HCT116 (cell line): ENCODE results near the gene DENND4B. TPM values are rescaled to one million over a fixed set of nuclear protein-coding genes. Genes with fewer than 3 reads are reported as not detected.
A peak's percentile ranks its signal among the peaks of the same experiment; 100 is the strongest.

Experiments
- ATAC-seq: fragments of 200-7000 bp; cut with Tn5 transposase; 2 replicates; pipeline ENCODE4 v1.9.1; 2020; ENCODE audit warnings: mild to moderate bottlenecking, moderate library complexity
- BruUV-seq: library from RNA; stranded (reverse); fragments of 400-500 nt; replicated peaks from 2 replicates; lab custom pipeline; 2021; lab: Mats Ljungman, UMichigan
- CTCF ChIA-PET: fragments of 300-600 bp; sonication (Branson Sonifier 250); formaldehyde crosslinking; loops from one replicate; lab custom pipeline; 2021; ENCODE audit warnings: antibody characterized with exemption; lab: Charles Lee
- POLR2A ChIA-PET: fragments of 300-600, 350-600 bp; sonication (Branson Sonifier 250); formaldehyde crosslinking; loops from one replicate; lab custom pipeline; 2021; ENCODE audit warnings: antibody characterized with exemption; lab: Charles Lee
- RAD21 ChIA-PET, 2 experiments: fragments of 300-600 bp; sonication (Branson Sonifier 250); formaldehyde crosslinking; loops; one replicate each; lab custom pipeline; 2023; ENCODE audit warnings: low total read pairs in 2 of 2; ENCODE audit not compliant: uncharacterized antibody in 2 of 2, unreplicated experiment in 2 of 2, low non-redundant PET in 1 of 2; lab: Charles Lee
- DNase-seq: peaks from one replicate; pipeline ENCODE4 v3.0.0-alpha.2; 2010; ENCODE audit warnings: low read depth, low spot score
- H2AFZ ChIP-seq: fragments of 200-600 bp; shearing (Covaris generic), sonication (generic); 2 replicates; pipeline ENCODE4 v1.6.1; 2017; ENCODE audit warnings: low read depth, mixed run types, mixed read lengths, antibody characterized with exemption, low read length; ENCODE audit not compliant: poor library complexity, severe bottlenecking
- H3K27ac ChIP-seq: 2 replicates; pipeline ENCODE4 v1.5.1; 2012; ENCODE audit warnings: low read depth, low read length
- H3K27me3 ChIP-seq: fragments of 200-600 bp; sonication (generic); 2 replicates; pipeline ENCODE4 v1.6.1; 2016; ENCODE audit warnings: mixed run types, low read length, mixed read lengths; ENCODE audit not compliant: insufficient read depth
- H3K36me3 ChIP-seq, 2 experiments: fragments of 200-500 bp in 1 of 2; fragments of 200-600 bp in 1 of 2; sonication (Bioruptor generic) in 1 of 2; sonication (generic) in 1 of 2; 2 replicates each; pipeline versions ENCODE4 v1.5.1 to v1.6.1; 2014 to 2016; ENCODE audit warnings: low read length in 2 of 2, inconsistent platforms in 1 of 2, mixed read lengths in 1 of 2, mixed run types in 1 of 2; ENCODE audit not compliant: insufficient read depth in 2 of 2, control insufficient read depth in 1 of 2
- H3K4me1 ChIP-seq, 2 experiments: fragments of 200-600 bp in 1 of 2; sonication (generic) in 1 of 2; 2 replicates each; pipeline versions ENCODE4 v1.5.1 to v1.6.1; 2012 to 2017; ENCODE audit warnings: low read length in 2 of 2, inconsistent platforms in 1 of 2, mild to moderate bottlenecking in 1 of 2, mixed read lengths in 1 of 2, mixed run types in 1 of 2, moderate library complexity in 1 of 2; ENCODE audit not compliant: insufficient read depth in 2 of 2, control insufficient read depth in 1 of 2
- H3K4me2 ChIP-seq: fragments of 200-600 bp; sonication (generic); 2 replicates; pipeline ENCODE4 v1.6.1; 2017; ENCODE audit warnings: mixed run types, low read length, mixed read lengths
- H3K4me3 ChIP-seq, 2 experiments: fragments of 200-600 bp in 1 of 2; sonication (generic) in 1 of 2; replicated peaks in 1 of 2; 2 replicates each; pipeline ENCODE4 v1.5.1; 2011 to 2016; ENCODE audit warnings: low read length in 2 of 2, control low read depth in 1 of 2, low read depth in 1 of 2, mild to moderate bottlenecking in 1 of 2, mixed read lengths in 1 of 2, mixed run types in 1 of 2
- H3K79me2 ChIP-seq: fragments of 200-600 bp; sonication (generic); 2 replicates; pipeline ENCODE4 v1.6.1; 2017; ENCODE audit warnings: mild to moderate bottlenecking, mixed run types, low read length, moderate library complexity, mixed read lengths; ENCODE audit not compliant: insufficient read depth
- H3K9ac ChIP-seq: fragments of 200-600 bp; sonication (generic); 2 replicates; pipeline ENCODE4 v1.6.1; 2016; ENCODE audit warnings: low read length, mixed read lengths
- H3K9me2 ChIP-seq: fragments of 200-600 bp; sonication (generic), shearing (Covaris generic); 2 replicates; pipeline ENCODE4 v1.6.1; 2017; ENCODE audit warnings: mixed run types, mild to moderate bottlenecking, moderate library complexity; ENCODE audit not compliant: insufficient read depth
- H3K9me3 ChIP-seq, 2 experiments: fragments of 200-500 bp in 1 of 2; fragments of 200-600 bp in 1 of 2; sonication (Bioruptor generic) in 1 of 2; sonication (generic) in 1 of 2; 2 replicates each; pipeline ENCODE4 v1.6.1; 2014 to 2017; ENCODE audit warnings: low read length in 2 of 2, mixed read lengths in 2 of 2, inconsistent platforms in 1 of 2, low read depth in 1 of 2, mild to moderate bottlenecking in 1 of 2, mixed run types in 1 of 2, moderate library complexity in 1 of 2; ENCODE audit not compliant: control insufficient read depth in 1 of 2, insufficient read depth in 1 of 2
- H4K20me1 ChIP-seq: fragments of 200-600 bp; sonication (generic), shearing (Covaris generic); 2 replicates; pipeline ENCODE4 v1.6.1; 2017; ENCODE audit warnings: mixed run types, mild to moderate bottlenecking, moderate library complexity; ENCODE audit not compliant: insufficient read depth
- CBX3 ChIP-seq: IDR thresholded peaks from 2 replicates; pipeline ENCODE4 v1.6.1; 2012; ENCODE audit warnings: low read depth
- EGR1 ChIP-seq: IDR thresholded peaks from 2 replicates; pipeline ENCODE4 v1.6.1; 2012; ENCODE audit warnings: low read depth
- ELF1 ChIP-seq: IDR thresholded peaks from 2 replicates; pipeline ENCODE4 v1.6.1; 2012; ENCODE audit warnings: low read depth, borderline replicate concordance
- EZH2 ChIP-seq: fragments of 200-600 bp; sonication (generic); IDR thresholded peaks from 2 replicates; pipeline ENCODE4 v1.6.1; 2017; ENCODE audit warnings: antibody characterized with exemption, mixed run types
- FOSL1 ChIP-seq: IDR thresholded peaks from 2 replicates; pipeline ENCODE4 v1.6.1; 2012; ENCODE audit warnings: low read depth
- MAX ChIP-seq: IDR thresholded peaks from 2 replicates; pipeline ENCODE4 v1.6.1; 2012
- POLR2A ChIP-seq: IDR thresholded peaks from 2 replicates; pipeline ENCODE4 v1.7.0; 2011; ENCODE audit warnings: borderline replicate concordance; ENCODE audit not compliant: insufficient read depth, insufficient read length; ENCODE audit errors: extremely low read depth
- POLR2AphosphoS5 ChIP-seq: IDR thresholded peaks from 2 replicates; pipeline ENCODE4 v1.6.1; 2011; ENCODE audit warnings: mild to moderate bottlenecking, low read depth, low read length, moderate library complexity
- RAD21 ChIP-seq: IDR thresholded peaks from 2 replicates; pipeline ENCODE4 v1.6.1; 2012; ENCODE audit warnings: low read depth, mild to moderate bottlenecking
- SIN3A ChIP-seq: IDR thresholded peaks from 2 replicates; pipeline ENCODE4 v1.6.1; 2012; ENCODE audit warnings: low read depth
- SP1 ChIP-seq: IDR thresholded peaks from 2 replicates; pipeline ENCODE4 v1.6.1; 2012; ENCODE audit warnings: low read depth
- SRF ChIP-seq: IDR thresholded peaks from 2 replicates; pipeline ENCODE4 v1.6.1; 2012; ENCODE audit warnings: low read depth
- ZFX ChIP-seq: fragments of 450-650 bp; IDR thresholded peaks from 2 replicates; pipeline ENCODE4 v1.6.1; 2017
- ZNF274 ChIP-seq: fragments of 200-500 bp; sonication (Bioruptor generic); IDR thresholded peaks from 2 replicates; pipeline ENCODE4 v1.6.1; 2014; ENCODE audit warnings: mild to moderate bottlenecking, low read depth, low read length, inconsistent platforms
- intact Hi-C: fragments of 100-400 bp; cut with micrococcal nuclease; formaldehyde crosslinking; loops from 2 replicates; pipeline ENCODE4 v1.10.0; 2022
- total RNA-seq: library from RNA; stranded (reverse); gene quantifications from one replicate; pipeline ENCODE4 v1.2.1, GENCODE V29; 2021; ENCODE audit not compliant: unreplicated experiment
- TF ChIP-seq, protein P1 (sequence below), 3 experiments: fragments of 200-600 bp in 1 of 3; sonication (generic) in 1 of 3; IDR thresholded peaks in 2 of 3; conservative IDR thresholded peaks in 1 of 3; 2 replicates each; pipeline ENCODE4 v1.5.1; 2012 to 2017; ENCODE audit warnings: low read depth in 2 of 3, low read length in 2 of 3, antibody characterized with exemption in 1 of 3, borderline replicate concordance in 1 of 3, control low read depth in 1 of 3, mild to moderate bottlenecking in 1 of 3, mixed read lengths in 1 of 3, mixed run types in 1 of 3, moderate library complexity in 1 of 3; ENCODE audit not compliant: insufficient read depth in 1 of 3
- TF ChIP-seq, protein P2 (sequence below): IDR thresholded peaks from 2 replicates; pipeline ENCODE4 v1.6.1; 2011; ENCODE audit warnings: mild to moderate bottlenecking, low read length, moderate library complexity; ENCODE audit not compliant: insufficient replicate concordance; ENCODE audit errors: extremely low read depth

Gene DENND4B
- total RNA-seq, 1 experiment from 2014 or later, result 70.8 TPM

GRCh38 chr1:153921803-153922075 is 24.8 kb downstream of the DENND4B start:
- H3K27me3 ChIP-seq, result no peaks in the 10 kb centered on the region
- H3K9me3 ChIP-seq, result no peaks in the 10 kb centered on the region
- H3K4me3 ChIP-seq, result peak overlapping the region; percentile 76 to 85
- H3K4me1 ChIP-seq, result peaks cover 16 to 33% of the 10 kb centered on the region in 2 experiments
- DNase-seq (no peak), ATAC-seq (no peak)
- POLR2A ChIA-PET, result no interaction called here
- 0 out of 2 replicates have a peak, but pooled peaks cover 2% of the 10 kb centered on the region for H4K20me1 ChIP-seq
- peak overlapping the region; percentile 85 for H3K9ac ChIP-seq
- peak overlapping the region; percentile 93 for H3K4me2 ChIP-seq
- RAD21 ChIA-PET, result no interaction called here
- peaks cover 55% of the 10 kb centered on the region for H3K79me2 ChIP-seq
- CTCF ChIA-PET, result no interaction called here
- BruUV-seq, result TSS peak; percentile 46
- no peak overlapping the region for H2AFZ ChIP-seq
- TF ChIP-seq POLR2AphosphoS5, result no peak
- no peak for TF ChIP-seq POLR2A
- TF ChIP-seq MAX, result no peak
- no peak for TF ChIP-seq CBX3
- no peak for TF ChIP-seq ZFX
- no peak for TF ChIP-seq FOSL1
- TF ChIP-seq SP1, result no peak
- no peak for TF ChIP-seq SIN3A
- TF ChIP-seq, protein P1, sequence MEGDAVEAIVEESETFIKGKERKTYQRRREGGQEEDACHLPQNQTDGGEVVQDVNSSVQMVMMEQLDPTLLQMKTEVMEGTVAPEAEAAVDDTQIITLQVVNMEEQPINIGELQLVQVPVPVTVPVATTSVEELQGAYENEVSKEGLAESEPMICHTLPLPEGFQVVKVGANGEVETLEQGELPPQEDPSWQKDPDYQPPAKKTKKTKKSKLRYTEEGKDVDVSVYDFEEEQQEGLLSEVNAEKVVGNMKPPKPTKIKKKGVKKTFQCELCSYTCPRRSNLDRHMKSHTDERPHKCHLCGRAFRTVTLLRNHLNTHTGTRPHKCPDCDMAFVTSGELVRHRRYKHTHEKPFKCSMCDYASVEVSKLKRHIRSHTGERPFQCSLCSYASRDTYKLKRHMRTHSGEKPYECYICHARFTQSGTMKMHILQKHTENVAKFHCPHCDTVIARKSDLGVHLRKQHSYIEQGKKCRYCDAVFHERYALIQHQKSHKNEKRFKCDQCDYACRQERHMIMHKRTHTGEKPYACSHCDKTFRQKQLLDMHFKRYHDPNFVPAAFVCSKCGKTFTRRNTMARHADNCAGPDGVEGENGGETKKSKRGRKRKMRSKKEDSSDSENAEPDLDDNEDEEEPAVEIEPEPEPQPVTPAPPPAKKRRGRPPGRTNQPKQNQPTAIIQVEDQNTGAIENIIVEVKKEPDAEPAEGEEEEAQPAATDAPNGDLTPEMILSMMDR (IDR thresholded peaks at IDR 0.05 in 2 of 3, conservative IDR thresholded peaks at IDR 0.05 in 1 of 3; ENCODE audit: borderline replicate concordance in 1 of 3, insufficient read depth in 1 of 3, low read depth in 2 of 3, low read length in 2 of 3), result no peak
- TF ChIP-seq, protein P2, sequence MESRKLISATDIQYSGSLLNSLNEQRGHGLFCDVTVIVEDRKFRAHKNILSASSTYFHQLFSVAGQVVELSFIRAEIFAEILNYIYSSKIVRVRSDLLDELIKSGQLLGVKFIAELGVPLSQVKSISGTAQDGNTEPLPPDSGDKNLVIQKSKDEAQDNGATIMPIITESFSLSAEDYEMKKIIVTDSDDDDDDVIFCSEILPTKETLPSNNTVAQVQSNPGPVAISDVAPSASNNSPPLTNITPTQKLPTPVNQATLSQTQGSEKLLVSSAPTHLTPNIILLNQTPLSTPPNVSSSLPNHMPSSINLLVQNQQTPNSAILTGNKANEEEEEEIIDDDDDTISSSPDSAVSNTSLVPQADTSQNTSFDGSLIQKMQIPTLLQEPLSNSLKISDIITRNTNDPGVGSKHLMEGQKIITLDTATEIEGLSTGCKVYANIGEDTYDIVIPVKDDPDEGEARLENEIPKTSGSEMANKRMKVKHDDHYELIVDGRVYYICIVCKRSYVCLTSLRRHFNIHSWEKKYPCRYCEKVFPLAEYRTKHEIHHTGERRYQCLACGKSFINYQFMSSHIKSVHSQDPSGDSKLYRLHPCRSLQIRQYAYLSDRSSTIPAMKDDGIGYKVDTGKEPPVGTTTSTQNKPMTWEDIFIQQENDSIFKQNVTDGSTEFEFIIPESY, result no peak
- no peak for TF ChIP-seq SRF
- no peak for TF ChIP-seq EZH2
- TF ChIP-seq ZNF274, result no peak
- TF ChIP-seq EGR1, result no peak
- TF ChIP-seq ELF1, result no peak
- TF ChIP-seq RAD21, result no peak
- H3K9me2 ChIP-seq, result no peaks in the 10 kb centered on the region
- peak overlapping the region; percentile 54 for H3K27ac ChIP-seq
- peaks cover 0 to 4% of the 10 kb centered on the region in 2 experiments; a peak in 1 of 4 replicates for H3K36me3 ChIP-seq
- intact Hi-C loops, result no loop called here
